ENCODE measurements around the gene HBG1.

HBG1 gene

GRCh38 chr11:5245155-5245554 lies 4.5 kb downstream of the HBG1 start:
- DNase-seq, result no peak

DNA sequence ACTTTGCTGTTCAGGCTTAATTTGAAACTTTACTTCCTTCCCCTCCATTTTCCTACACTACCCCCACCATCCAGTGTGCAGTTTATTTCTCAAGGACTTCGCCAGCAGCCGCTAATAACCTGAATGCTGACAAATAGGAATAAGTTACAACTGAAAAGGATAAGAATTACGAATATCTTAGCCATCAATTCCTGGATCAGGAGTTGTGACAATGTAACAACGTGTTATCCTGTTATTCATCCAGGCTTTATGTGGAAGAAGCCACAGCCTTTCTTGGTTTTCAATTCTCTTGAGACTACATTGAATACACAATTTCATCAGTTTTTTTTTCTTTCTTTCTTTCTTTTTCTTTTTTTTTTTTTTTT lies 5.9 kb downstream of the HBG1 start:
- no peak for DNase-seq

GRCh38 chr11:5242933-5243815 lies 6.5 kb downstream of the HBG1 start:
- DNase-seq, result no peak

DNA sequence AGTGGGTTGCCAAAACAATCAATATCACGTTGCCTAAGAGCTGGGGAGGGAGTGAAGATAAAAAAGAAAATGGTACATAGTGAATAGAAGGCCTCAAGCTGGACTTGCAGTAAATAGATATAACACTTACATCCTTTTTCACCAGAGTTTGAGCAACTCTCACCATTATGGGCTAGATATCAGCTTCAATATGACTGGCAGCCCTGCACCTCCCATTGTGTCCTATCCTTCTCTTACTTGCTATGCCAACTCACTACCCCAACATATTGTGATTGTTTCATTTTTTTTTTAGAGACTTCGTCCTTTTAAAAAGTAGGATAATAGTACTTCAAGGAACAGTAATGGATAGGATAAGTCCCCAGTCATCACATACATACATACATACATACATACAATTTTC lies 7.4 kb downstream of the HBG1 start:
- DNase-seq, result no peak

- DNase-seq, result no peak
Measured at GRCh38 chr11:5241458-5241857, 8.2 kb downstream of the HBG1 start.

DNA sequence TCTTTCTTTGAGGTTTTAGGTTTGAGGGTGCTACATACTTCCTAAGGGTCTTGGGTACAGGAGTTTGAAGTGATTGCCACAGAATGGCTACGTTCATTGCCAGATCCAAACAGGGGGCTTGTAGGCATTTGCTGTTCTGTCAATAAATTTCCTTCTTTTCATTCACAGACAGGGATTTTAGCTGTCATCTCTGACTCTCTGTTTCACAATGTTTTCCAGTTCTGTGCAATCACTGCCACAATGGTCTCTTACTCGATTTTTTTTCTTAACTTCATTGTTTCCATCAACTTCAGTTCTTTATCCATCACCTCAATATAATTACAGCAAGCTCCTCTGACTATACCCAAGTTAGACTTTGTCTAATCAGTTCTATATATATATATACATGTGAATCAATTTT lies 9.2 kb downstream of the HBG1 start:
- DNase-seq, result no peak

- no peak for DNase-seq
Measured at GRCh38 chr11:5240056-5240455, 9.6 kb downstream of the HBG1 start.

GRCh38 chr11:5239046-5239445 lies 10.6 kb downstream of the HBG1 start:
- no peak for DNase-seq

GRCh38 chr11:5238486-5238885 lies 11.2 kb downstream of the HBG1 start:
- DNase-seq, result no peak

DNA sequence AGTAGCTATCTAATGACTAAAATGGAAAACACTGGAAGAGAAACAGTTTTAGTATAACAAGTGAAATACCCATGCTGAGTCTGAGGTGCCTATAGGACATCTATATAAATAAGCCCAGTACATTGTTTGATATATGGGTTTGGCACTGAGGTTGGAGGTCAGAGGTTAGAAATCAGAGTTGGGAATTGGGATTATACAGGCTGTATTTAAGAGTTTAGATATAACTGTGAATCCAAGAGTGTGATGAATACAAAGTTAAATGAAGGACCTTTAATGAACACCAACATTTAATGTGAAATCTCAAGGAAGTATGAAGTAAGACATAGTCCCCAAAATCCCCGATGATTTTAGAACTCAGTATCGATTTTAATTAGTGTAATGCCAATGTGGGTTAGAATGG lies 12.2 kb downstream of the HBG1 start:
- no peak for DNase-seq

DNA sequence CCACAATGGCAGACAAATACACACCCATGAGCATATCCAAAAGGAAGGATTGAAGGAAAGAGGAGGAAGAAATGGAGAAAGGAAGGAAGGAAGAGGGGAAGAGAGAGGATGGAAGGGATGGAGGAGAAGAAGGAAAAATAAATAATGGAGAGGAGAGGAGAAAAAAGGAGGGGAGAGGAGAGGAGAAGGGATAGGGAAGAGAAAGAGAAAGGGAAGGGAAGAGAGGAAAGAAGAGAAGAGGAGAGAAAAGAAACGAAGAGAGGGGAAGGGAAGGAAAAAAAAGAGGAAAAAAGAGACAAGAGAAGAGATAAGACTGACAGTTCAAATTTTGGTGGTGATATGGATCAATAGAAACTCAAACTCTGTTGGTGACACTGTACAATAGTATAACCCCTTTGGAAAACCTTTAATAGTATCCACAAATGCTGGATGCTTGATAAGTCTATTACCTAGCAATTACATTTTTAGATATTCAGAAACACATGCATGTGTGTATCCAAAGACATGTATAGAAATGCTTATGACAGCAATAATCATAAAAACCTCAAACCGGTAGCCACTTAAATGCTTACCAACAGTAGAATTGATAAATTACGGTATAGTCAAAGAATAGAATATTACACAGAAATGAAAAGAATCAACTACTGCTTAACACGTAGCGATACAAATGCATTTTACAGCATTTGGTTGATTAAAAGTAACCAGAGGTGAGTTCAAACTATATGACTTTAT lies 14.1 kb downstream of the HBG1 start:
- no peak for DNase-seq

DNA sequence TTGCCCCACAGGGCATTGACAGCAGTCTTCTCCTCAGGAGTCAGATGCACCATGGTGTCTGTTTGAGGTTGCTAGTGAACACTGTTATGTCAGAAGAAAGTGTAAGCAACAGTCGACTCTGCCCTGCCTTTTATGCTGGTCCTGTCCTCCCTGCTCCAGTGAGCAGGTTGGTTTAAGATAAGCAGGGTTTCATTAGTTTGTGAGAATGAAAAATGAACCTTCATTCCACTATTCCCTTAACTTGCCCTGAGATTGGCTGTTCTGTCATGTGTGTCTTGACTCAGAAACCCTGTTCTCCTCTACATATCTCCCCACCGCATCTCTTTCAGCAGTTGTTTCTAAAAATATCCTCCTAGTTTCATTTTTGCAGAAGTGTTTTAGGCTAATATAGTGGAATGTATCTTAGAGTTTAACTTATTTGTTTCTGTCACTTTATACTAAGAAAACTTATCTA lies 15.2 kb downstream of the HBG1 start, which contains the start of gene HBD:
Gene HBD (minus strand): TSS at position 103 of the 454 bp plus-strand sequence. CDS start 50 bp downstream, at position 53.
- no peak for DNase-seq

DNA sequence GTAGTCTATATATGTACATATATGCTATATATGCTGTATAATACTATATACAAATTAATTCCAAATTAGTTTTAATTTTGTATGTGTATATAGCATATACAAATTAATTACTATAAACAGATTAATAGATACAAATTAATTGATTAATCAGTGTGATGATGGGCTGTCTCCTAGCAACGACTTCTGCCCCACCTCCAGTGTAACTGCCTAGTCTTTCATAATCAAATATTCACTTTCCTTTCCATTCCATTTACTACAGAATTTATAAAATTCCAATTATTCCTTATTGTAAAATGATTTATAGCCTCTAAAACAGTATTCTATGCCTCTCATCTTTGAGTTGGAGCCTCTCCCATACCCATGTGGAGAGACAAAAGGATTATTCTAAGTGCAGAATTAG lies 16.4 kb downstream of the HBG1 start:
- DNase-seq, result no peak

GRCh38 chr11:5232821-5233220 lies 16.8 kb downstream of the HBG1 start:
- DNase-seq, result no peak

DNA sequence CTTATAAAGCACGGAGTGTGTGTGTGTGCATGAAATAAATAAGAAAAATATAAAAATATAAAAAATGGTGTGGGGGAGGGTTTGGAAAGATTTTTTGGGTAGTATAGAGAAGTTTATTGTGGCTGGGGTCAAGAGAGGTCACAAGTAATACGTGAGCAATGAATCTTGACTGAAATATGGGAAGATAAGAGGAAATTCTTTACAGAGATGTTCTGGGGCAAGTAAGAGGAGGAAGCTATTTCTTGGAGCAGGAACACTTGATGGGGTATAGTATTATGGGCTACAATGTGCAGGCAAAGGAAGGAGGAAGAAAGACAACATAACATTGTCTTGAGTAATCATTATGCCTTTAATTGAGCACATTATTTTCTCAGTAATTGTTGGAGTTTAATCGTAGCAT lies 17.5 kb downstream of the HBG1 start:
- peak; percentile 24 for DNase-seq

DNA sequence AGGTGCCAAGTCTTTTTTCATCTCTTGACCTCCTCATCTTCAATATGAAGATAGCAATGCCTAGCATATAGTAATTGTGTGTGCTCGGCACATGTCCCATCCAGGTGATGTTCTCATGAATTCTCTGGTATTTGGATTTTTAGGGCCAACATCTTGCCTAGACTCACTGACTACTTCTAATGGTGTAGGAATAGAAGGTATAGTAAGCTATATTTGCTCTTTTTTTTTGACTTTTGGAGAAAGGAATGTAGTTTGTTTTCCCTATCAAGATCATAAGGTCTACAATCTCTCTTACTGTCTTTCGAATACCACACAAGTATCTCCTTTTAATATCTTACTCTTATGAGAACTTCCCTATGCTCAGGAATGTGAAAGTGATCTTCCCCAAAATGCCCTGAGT lies 18.5 kb downstream of the HBG1 start:
- no peak for DNase-seq

DNA sequence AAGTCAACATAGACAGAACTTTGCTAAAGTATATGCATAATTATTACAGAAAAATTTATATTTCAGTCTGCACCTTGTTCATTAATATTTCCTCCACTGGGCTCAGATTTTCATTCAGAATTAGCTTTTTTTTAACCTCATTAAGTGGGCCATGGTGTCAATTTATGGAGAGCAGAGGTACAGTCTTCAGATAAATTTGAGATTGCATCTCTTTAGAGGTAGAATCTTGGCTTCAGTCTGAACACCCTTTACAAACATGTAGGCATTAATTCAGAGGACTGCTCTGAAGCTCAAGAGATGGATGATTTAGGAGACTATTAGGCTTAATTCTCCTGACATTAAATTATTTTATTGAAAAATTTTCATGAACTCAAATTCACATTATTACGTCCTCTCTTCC lies 19.4 kb downstream of the HBG1 start:
- no peak for DNase-seq

DNA sequence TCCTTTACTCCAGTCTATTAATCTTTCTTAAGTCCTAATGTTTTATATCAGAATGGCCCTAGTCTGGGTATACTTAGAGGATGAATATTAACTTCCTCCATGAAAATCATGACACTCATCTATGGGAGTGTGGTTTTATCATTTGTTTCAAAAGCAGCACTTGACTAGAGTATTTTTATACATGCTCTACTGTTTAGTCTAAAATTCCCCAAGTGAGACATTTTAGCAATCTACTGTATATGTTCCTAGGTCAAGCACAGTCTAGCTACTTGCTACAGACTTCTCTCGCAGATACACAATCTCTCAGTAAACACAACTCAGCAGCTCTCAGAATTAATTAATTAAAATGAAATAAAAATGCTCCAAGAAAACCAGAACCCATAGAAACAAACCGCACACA lies 19.9 kb downstream of the HBG1 start:
- no peak for DNase-seq

DNA sequence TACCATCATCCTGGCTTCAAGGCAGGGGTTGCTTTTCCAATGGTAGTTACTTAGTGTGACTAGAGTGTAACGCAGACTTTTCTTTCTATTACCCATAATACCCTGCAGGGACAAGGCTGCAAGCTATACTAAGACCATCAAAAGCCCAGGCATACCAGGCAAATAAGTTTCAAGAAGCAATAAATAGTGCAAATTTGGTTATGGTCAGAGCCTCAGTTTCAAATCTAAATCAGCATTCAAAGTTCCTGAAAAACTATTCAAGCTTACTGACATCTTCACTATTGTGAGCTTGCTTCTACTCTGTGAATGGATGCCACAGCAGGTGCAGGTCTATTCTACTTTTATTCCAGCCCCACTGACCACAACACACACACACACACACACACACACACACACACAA lies 20.3 kb downstream of the HBG1 start:
- no peak for DNase-seq

GRCh38 chr11:5228124-5228523 lies 21.5 kb downstream of the HBG1 start:
- no peak for DNase-seq

GRCh38 chr11:5227681-5228080 lies 22.0 kb downstream of the HBG1 start:
- no peak for DNase-seq

GRCh38 chr11:5226732-5227310 lies 22.8 kb downstream of the HBG1 start, which contains the start of gene HBB:
Gene HBB, minus strand, starts transcription at chr11:5227071. Its CDS starts 50 bp downstream, at chr11:5227021.
- DNase-seq, result no peak

DNA sequence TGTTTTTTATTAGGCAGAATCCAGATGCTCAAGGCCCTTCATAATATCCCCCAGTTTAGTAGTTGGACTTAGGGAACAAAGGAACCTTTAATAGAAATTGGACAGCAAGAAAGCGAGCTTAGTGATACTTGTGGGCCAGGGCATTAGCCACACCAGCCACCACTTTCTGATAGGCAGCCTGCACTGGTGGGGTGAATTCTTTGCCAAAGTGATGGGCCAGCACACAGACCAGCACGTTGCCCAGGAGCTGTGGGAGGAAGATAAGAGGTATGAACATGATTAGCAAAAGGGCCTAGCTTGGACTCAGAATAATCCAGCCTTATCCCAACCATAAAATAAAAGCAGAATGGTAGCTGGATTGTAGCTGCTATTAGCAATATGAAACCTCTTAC lies 24.2 kb downstream of the HBG1 start:
- no peak for DNase-seq
